Glomerular endothelial cell (primary cell): ENCODE measurements around the gene FNDC3A. TPM values are rescaled to one million over a fixed set of nuclear protein-coding genes. Genes with fewer than 3 reads are reported as not detected.
"Not testable (repeated sequence)": the region's sequence is repeated elsewhere in the genome, so short reads cannot be mapped to it uniquely, and the experiment has no call there.

Experiments
- DNase-seq: peaks from one replicate; pipeline ENCODE4 v3.0.0-alpha.2; 2011; ENCODE audit warnings: low read depth, low spot score; ENCODE audit errors: extremely low read depth
- total RNA-seq: library from RNA; depleted of rRNA; stranded (reverse); fragments of >200 nt; gene quantifications from 2 replicates; pipeline ENCODE4 v1.2.3, GENCODE V29; 2015

Gene FNDC3A
- total RNA-seq, 1 donor from 2014 or later: 40.5 TPM

- no peak for DNase-seq
Measured at GRCh38 chr13:48976576-48977285, 1.0 kb downstream of the FNDC3A start.

- no peak for DNase-seq
Measured at GRCh38 chr13:48977286-48977625, 1.5 kb downstream of the FNDC3A start.

- DNase-seq: no peak
Measured at GRCh38 chr13:48977973-48978372, 2.3 kb downstream of the FNDC3A start.

DNA sequence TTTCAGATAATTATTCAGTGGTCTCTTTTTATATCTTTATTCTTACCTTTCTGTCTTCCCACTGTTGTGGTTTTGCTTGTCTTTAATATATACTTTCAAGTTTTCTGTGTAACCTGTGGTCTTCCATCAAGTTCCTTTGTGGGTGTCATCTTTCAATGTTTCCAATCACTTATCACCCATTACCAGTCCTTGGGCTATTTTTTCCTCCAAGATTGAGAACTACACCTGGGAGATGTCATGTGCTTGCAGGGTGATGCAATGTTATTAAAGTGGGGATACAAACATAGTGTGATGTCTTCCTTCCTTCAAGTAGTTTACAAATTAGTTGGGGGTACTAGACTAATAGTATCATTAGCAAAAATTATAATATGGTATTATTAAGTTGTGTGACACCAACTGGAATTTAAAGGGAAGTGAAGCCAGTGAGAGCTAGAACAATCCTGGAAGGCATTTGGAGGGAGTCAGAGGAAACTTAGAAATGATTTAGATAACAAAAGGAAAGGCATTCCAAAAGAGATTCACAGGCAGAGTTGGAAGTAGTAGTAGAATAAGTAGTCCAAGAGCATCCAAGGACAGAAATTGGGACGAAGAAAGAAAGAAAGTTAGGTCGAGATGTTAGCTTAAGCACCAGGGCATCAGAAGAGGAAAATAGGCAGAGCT lies 3.4 kb downstream of the FNDC3A start:
- no peak for DNase-seq

GRCh38 chr13:48979892-48980291 lies 4.2 kb downstream of the FNDC3A start:
- DNase-seq: no peak

GRCh38 chr13:48983331-48983730 lies 7.6 kb downstream of the FNDC3A start:
- DNase-seq: no peak

- DNase-seq: no peak
Measured at GRCh38 chr13:48985756-48986155, 10.0 kb downstream of the FNDC3A start.

- DNase-seq: no peak
Measured at GRCh38 chr13:48990900-48991299, 15.2 kb downstream of the FNDC3A start.

GRCh38 chr13:48993150-48993549 lies 17.4 kb downstream of the FNDC3A start:
- no peak for DNase-seq

GRCh38 chr13:48994706-48995105 lies 19.0 kb downstream of the FNDC3A start:
- DNase-seq: no peak

DNA sequence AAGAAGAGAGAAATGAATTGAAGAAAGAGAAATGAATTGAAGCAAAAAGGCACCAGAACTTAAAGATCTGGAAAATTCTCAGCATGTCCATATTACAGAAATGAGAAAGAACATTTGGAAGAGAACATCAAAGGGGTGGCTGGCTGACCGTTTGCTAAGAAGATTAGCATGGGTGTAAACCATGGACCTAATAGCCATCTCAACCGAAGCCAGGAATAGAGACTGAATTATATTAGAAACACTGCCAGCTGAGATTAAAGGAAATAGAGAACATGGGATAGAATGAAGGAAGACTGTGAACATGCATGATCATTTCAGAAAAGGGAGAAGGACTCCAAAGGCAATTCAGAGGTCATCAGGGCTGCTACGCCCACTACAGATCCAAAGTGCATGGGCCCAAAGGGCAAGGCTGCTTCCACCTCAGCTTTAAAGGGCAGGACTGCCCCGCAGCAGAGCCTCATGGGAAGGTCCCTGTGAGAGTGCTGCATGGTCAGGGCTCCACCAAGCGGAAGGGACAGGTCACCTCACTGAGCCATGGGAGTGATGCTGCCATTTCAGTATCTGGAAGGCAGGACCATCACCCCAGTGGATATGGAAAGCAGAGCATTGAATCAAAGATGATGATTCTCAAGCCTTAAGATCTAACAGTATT lies 23.1 kb downstream of the FNDC3A start:
- DNase-seq: no peak

DNA sequence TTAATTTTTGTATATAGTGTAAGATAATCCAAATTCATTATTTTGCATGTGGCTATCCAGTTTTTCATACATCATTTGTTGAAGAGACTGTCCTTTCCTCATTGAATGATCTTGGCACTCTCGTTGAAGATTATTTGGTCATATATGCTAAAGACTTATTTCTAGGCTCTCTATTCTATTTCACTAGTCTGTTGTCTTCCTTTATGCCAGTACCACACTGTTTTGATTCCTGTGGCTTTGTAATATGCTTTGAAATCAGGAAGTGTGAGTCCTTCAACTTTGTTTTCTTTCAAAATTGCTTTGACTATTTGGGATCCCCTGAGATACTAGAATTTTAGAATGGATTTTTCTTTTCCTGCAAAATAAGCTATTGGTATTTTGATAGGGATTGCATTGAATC lies 24.5 kb downstream of the FNDC3A start:
- DNase-seq: no peak

DNA sequence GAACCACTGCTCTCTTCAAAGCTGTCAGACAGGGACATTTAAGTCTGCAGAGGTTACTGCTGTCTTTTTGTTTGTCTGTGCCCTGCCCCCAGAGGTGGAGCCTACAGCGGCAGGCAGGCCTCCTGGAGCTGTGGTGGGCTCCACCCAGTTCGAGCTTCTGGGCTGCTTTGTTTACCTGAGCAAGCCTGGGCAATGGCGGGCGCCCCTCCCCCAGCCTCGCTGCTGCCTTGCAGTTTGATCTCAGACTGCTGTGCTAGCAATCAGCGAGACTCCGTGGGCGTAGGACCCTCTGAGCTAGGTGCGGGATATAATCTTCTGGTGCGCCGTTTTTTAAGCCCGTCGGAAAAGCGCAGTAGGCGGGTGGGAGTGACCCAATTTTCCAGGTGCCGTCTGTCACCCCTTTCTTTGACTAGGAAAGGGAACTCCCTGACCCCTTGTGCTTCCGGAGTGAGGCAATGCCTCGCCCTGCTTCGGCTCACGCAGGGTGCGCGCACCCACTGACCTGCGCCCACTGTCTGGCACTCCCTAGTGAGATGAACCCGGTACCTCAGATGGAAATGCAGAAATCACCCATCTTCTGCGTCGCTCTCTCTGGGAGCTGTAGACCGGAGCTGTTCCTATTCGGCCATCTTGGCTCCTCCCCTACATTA lies 43.4 kb downstream of the FNDC3A start:
- DNase-seq: not testable (repeated sequence)

DNA sequence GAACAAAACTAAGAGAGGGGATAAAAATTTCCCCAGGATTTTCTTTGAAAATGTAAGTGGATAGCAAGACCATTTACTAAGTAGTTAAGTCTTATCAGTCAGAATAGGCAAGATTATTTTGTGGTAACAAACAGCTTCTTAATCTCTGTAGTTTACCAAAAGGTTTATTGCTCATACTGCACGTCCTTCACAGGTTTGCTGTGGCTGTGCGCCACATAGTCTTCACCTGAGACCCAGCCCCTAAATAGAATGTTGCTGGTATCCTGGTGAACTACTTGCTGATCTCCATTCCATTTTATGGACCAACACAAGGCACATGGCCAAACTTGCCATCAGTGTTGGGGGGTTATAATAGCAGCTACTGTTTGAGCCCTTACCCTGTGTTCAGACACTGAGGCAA lies 44.6 kb downstream of the FNDC3A start:
- no peak for DNase-seq

DNA sequence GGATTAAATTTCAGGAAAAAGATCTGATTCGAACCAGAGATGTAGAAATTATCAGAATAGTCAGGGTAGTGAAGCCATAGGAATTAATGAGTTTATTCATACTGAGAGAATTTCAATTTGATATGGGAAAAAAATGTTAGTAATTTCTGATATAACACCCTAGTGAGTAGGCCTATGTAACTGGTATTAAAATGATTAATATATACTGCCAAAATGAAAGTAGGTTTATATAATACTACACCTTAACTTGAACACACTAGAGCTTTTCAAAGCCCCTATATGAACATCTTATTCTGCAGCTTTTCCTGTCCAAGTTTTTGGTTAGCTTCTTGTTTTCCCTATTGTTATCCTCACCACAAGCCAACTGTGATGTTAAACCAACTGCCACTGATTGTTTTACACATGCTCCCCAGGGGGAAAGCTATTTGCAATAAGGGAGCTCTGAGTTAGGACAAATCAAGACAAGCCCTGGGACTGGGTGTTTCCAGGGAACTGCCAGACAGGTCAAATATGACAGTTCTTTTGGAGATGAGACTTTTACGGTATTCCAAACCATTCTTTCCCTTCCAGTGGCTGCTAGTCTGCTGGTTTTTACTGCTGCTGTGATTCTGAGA lies 45.3 kb downstream of the FNDC3A start:
- DNase-seq: no peak

- DNase-seq: no peak
Measured at GRCh38 chr13:49021953-49022352, 46.2 kb downstream of the FNDC3A start.

DNA sequence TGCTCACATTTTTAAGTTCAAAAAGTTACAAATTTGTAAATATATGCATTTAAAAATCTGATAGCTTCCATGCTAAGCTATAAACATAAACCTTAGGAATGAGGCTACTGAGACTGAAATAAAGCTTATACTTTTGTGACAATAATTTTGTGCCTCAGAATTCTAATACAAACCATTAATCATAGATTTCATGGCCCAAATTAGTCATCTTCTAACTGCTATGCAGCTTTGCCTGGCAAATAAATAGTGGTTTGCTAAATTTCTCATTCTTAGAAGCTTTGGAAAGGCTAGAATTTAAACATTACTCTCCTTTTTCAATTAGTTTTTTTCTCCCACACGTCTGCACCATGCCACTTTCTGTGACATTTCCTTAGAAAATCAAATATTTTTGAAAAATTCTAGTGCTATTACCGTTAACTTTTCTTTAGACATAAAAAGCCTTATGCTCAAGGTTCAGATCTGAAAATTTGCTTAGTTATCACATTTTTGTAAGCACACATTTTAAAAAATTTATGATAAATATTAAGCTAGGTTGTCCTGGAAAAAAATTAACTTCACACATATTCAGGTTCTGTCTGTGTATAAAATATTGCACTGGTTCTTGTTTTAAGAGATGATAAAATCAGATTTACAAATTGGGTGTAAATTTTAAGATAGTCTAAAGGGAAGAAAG lies 46.9 kb downstream of the FNDC3A start:
- no peak for DNase-seq

GRCh38 chr13:49023431-49023830 lies 47.7 kb downstream of the FNDC3A start:
- no peak for DNase-seq

DNA sequence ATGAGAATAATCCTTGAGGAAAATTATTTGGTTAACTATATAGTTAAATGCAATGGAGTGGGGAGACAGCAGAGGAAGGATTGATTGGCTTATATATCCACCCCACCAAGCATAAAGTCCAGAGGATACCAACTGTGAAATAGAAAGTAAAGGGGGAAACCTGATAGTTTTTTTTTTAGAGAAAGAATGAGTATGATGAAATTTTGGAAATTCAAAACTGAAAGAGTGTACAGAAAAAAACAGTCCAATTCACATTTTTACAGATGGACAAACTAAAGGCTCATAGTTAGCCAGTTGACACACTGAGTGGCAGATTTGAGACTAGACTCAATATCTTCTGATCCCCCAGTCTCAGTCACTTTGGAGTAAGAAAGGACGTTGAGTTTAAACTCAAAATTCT lies 51.1 kb downstream of the FNDC3A start:
- DNase-seq: no peak

GRCh38 chr13:49029570-49029969 lies 53.9 kb downstream of the FNDC3A start:
- no peak for DNase-seq

GRCh38 chr13:49030213-49030612 lies 54.5 kb downstream of the FNDC3A start:
- no peak for DNase-seq
